ENCODE results near the gene GCAT.
A peak's percentile ranks its signal among the peaks of the same experiment; 100 is the strongest.
"Not testable (repeated sequence)": the region's sequence is repeated elsewhere in the genome, so short reads cannot be mapped to it uniquely, and the experiment has no call there.

Gene GCAT

DNA sequence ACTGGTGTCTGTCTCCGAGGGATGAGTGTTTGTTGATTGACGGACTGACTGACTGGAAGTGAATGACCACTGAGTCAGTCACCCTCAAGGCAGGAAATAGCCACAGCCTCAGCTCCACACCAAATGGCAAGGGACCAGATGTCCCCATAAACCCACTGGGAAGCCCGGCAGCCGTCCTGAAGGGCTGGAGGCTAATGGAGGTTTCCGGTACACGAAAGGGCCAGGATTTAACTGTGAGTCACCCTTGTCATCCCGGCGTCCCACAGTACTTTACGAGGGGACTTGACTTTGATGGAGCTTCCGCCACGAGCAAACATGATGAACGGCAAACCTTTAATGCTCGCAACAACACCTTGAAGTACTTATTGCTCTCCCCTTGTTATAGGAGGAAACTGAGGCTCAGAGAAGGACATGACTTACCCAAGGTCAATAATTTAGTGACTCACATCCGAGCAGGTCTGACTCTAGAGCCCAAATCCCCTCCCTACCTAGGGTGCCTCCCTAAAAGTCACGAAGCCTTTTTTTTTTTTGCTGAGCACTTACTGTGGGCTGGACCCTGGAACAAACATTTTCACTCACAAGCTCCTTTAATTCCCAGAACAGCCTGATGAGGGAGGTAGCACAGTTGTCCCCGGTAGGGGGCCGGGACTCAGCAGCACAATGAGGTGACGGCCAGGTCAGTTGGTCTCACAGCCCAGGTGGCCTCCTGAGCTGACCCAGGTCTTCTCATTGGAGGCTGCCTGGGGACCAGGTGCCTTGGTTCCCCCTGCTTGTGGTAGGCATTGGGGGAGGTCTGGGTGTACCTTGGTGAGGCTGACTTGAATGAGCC, 25.2 kb upstream of the GCAT start:
- no peak for DNase-seq

DNA sequence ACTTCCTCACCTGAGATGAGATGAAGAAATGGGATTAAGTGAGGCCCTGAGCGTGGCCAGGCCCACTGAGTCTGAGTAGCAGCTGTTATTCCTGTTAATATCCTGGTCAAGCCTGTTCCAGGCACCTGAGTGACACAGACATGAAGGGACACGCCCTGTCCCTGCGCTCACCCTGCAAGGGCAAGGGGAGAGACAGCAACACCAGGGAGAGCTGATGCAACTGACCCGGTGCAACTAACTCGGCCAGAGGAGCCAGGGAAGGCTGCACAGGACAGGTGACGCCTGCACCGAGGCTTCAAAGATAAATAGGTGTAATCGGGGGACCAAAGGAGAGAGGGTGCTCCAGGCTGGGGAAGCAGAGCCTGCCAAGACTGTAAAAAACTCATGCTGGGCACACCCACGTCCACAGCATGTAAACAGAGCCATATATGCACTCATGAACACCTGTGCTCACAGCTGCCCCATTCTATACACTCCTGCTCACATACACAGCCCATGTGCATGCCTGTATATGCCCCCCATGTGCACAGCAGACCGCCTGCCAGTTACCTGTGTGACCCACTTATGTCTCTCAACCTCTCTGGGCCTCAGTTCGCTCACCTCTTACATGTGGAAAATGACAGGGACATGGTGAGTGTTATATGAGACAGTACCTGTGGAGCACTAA, 22.8 kb upstream of the GCAT start:
- DNase-seq, result no peak

DNA sequence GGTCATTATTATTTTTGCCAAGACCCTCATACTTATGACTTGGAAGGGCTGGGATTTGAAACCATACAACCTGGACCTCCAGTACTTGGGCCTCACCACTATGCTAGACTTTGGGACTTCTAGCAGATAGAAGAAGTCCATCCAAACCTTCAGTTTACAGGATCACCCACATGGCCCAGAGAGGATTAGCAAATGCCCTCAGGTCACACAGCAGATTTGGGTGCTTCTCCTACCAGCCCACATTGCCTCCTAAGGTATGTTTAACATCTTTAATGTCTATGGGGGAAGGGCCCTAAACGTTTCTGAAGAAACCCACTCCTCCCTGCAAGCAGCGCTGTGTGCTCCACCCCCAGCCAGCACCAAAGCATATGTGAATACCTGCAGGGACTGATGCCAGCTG, 17.5 kb upstream of the GCAT start:
- DNase-seq, result no peak

DNA sequence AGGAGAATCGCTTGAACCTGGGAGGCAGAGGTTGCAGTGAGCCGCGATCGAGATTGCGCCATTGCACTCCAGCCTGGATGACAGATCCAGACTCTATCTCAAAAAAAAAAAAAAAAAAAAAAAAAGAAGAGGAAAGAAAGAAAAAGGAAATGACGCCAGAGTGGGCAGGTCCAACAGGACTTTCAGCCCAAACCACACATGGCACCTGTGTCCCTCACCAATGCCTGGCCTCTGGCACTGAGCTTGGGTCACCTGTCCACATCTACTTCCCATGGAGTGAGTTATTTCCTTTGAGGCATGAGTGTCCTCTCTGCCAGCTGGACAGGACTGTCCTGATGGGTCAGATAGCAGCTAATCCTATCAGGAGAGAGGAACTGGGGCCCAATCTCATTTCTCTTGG, 15.2 kb upstream of the GCAT start:
- no peak for DNase-seq

DNA sequence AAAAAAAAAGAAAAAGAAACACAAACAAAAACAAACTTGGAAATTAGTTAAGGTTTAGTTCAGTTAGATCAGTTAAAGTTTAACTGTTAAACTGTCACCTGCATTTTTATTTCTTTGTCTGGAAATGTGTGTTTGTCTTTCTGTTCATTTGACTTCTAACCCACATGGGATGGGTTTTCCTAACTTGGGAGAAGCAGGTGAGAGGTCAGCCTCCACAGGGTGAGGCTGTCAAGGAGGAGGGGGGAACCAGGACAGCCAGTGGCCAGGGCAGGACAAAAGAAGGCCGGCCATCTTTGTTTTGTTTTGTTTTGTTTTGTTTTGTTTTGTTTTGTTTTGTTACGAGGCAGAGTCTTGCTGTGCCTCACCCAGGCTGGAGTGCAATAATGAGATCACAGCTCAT, 13.4 kb upstream of the GCAT start:
- no peak for DNase-seq

DNA sequence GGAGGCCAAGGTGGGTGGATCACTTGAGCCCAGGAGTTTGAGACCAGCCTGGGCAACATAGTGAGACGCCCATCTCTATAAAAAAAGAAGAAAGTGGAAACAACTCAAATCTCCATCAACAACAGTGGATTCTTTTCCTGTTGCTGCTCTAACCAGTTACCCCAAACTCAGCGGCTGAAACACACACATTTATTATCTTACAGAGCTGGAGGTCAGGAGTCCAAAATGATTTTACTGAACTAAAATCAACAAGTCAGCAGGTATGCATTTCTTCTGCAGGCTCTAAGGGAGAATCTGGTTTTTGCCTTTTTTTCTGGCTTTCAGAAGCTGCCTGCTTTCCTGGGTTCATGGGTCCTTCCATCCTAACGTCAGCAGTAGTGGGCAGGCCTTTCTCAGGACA, 11.7 kb upstream of the GCAT start:
- DNase-seq, result no peak

DNA sequence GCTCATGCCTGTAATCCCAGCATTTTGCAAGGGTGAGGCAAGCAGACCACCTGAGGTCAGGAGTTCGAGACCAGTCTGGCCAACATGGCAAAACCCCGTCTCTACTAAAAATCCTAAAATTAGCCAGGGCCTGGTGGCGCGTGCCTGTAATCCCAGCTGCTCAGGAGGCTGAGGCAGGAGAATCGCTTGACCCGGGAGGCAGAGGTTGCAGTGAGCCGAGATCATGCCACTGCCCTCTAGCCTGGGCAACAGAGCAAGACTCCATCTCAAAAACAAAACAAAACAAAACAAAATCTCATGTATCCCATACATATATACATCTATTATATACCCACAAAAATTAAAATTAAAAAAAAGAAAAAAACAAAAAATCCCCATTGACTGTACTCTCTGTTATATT, 10.5 kb upstream of the GCAT start:
- DNase-seq, result not testable (repeated sequence)

DNA sequence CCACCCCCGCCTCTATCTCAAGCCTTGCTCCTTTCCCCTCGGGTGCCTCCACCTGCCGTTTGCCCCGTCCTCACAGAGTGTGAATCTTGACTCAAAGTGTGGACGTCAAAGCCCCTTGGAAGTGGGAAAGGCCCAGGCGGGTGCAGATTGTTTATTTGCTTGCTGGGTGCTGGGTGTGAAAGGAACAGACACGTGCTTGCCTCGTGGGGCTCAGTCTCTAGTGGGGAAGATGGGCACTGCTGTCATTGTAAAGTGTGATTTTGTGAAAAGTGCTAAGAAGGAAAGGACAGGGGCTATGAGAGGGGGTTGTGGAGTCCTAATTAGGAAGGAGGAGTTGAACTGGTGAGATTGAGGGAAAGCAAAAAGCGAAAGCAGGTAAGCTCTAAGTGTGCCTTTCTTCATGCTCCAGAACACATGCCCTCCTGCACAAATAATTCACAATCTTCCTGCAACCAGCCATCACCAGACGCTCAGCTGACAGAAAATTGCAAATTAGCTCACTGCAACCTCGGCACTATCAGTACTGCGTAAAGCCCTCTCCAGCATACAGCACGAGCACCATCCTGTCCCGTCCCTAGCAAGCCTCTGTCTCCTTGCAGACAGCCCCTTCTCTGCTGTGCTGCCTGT, 9.7 kb upstream of the GCAT start:
- no peak for DNase-seq

DNA sequence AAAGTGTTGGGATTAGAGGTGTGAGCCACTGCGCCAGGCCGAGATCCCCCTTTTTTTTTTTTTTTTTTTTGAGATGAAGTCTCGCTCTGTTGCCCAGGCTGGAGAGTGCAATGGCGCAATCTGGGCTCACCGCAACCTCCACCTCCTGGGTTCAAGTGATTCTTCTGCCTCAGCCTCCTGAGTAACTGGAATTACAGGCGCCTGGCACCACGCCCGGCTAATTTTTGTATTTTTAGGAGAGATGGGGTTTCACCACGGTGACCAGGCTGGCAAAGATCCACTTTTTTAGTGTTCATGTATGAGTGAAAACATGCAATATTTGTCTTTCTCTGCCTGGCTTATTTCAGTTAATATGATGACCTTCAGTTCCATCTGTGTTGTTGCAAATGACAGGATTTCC, 7.8 kb upstream of the GCAT start:
- DNase-seq, result peak; percentile 19 to 22

DNA sequence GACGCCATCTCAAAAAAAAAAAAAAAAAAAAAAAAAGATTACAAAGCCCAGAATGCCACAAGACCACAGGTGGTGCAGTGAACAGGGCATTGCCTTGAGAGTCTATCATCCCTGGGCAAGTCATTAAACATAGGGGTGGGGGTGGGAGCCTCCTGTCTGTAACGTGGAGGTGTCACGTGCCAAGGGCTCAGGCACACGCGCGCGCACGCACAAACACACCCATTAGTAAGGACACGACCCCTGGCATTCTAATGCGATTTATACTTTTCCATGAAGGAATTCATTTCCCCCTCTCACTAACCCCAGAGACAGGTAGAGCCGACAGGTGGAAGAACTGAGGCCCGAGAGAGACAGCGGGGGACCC, 5.8 kb upstream of the GCAT start:
- peak in 1 of 2 experiments; percentile 9 for DNase-seq

DNA sequence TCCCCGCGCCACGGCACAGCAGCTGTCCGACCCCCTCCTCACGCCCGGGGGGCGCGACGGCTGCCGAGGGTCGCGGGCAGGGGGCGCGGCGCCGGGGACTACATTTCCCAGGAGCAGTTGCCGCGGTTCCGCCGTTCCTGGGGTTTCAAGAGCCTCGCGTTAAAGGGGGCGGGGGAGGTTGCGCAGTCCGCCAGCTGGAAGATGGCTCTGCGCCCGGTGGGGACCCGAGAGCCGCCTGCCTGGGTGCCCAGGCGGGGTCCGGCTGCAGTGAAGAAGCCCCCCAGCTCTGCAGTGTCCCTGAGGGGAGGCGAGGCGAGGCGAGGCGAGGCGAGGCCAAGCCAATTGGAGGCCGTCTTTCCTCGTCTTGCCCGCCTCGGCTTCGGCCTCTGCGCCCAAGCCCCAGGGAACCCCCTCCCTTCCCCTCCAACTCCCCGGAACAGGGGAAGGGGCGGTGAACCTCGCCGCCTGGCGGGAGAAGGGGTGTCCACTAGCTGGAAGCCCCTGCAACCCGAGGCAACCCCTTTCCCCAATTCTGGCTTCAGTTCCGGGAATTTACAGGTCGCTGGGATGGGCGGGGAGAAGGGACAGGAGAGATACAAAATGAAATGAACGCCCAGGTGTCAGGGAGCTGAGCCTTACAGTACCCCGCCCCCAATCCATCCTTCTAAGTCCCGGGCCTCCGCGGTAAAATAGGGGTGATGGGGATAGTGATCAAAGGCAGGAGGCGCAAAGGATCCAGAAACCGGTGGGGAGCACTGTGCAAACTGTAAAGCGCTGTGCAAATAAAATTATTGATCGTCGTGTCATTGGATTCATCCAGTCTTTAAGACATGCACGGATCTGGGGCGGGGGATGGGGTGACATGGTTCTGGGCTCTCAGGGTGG, 5.2 kb upstream of the GCAT start:
- peak in 1 of 2 experiments; percentile 63 for DNase-seq

DNA sequence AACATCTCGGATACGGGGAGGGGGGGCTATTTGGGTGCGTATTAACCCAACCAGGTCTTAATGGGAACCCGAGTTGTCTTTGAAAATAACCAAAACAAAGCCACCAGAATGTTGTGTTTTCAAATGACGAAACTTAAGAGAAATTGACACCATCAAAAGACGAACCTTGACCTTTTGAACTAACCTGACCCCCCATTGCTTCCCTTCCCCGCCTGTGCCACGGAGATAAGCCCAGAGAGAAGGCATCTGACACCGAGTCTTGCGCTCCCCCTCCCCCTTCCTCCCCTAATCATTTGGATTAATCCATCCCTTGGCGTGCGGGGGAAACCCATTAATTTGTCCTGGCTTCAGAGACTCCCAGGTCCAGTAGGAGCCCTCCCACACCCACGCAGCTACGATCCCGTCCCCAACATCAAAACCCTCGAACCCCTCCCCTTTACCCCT, 4.5 kb upstream of the GCAT start:
- DNase-seq, result no peak

DNA sequence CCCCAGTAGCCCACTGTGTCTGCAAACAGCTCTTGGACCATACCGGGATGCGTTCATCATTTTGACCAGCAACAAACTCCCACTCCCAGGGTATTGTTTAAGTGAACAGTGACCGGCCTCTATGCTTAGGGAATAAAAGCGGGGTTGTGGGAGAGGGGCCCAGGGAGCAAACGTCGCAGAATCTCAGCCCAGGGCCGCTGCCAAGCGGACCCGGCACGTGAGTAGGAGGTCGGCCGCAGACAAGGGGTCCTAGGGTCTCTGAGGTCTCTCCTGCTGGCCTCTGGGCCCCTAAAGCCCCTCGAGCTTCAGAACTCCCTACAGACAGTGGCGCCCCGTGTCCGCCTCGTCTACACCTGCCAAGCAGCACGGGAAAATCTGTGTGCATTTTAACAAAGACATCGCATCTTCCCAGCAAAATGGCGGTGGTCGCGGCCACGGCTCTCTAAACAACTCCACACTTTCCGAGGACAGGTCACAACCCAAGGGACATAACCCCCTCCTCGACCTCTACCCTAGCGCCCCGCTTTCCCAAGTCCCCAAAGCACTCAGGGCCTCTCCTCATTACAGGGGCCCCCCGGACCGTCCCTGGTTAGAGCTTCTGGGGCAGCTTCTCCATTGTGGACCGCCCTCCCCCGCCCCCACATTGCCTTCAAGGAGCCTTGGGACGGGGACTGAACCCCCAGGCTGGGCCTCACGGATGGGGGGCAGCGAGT, 3.9 kb upstream of the GCAT start:
- no peak for DNase-seq

DNA sequence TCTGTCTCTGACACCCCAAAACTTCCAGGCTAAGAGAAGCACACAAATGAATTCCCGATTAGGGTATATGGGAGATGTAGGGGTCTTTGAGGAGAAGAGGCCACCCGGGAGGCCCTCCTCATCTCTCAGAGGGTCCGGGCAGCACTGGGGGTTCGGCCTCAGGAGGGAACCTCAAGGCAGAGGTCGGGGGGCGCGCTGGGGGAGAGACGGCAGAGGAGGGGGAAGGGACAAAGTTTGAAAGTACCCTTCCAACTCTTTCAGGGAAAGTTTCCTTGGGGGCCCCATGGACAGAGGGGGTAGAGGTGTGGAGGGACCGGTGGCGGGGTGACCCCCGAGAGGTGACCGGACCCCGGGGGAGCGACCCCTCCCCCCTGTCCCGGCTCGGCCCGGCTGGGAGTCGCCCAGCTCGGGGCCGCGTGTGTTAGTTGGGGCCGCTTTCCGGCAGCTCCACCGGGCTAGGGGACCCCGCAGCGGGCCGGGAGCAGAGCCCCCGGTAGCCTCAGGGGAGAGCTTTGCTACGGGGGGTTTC, 3.3 kb upstream of the GCAT start:
- no peak for DNase-seq

DNA sequence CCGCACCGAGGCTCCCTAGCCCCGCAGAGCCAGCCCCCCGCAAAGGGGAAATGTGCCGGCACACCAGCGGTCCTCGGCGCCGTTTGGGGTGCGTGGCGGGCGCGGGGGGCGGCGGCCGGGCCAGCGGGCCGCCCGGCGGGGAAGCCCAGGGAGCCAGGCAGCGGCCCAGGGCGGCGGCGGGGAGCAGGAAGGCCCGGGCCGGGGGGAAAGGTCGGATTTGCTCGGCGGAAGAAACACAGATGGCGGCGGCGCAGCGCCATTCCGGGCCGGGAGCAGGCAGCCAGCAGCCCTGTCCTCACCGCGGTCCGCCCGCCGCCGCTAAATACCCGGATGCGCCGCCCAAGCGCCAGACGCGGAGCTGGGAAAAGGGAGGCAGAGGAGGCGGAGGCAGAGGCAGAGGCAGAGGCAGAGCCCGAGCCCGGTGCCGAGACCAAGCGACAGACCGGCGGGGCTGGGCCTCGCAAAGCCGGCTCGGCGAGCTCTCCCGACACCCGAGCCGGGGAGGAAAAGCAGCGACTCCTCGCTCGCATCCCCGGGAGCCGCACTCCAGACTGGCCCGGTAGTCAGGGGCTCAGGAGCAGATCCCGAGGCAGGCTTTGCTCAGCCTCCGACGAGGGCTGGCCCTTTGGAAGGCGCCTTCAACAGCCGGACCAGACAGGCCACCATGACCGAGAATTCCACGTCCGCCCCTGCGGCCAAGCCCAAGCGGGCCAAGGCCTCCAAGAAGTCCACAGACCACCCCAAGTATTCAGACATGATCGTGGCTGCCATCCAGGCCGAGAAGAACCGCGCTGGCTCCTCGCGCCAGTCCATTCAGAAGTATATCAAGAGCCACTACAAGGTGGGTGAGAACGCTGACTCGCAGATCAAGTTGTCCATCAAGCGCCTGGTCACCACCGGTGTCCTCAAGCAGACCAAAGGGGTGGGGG, 2.6 kb upstream of the GCAT start:
- DNase-seq, result peak; percentile 57 to 88

DNA sequence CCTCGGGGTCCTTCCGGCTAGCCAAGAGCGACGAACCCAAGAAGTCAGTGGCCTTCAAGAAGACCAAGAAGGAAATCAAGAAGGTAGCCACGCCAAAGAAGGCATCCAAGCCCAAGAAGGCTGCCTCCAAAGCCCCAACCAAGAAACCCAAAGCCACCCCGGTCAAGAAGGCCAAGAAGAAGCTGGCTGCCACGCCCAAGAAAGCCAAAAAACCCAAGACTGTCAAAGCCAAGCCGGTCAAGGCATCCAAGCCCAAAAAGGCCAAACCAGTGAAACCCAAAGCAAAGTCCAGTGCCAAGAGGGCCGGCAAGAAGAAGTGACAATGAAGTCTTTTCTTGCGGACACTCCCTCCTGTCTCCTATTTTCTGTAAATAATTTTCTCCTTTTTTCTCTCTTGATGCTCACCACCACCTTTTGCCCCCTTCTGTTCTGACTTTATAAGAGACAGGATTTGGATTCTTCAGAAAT, 1.9 kb upstream of the GCAT start:
- DNase-seq, result no peak

DNA sequence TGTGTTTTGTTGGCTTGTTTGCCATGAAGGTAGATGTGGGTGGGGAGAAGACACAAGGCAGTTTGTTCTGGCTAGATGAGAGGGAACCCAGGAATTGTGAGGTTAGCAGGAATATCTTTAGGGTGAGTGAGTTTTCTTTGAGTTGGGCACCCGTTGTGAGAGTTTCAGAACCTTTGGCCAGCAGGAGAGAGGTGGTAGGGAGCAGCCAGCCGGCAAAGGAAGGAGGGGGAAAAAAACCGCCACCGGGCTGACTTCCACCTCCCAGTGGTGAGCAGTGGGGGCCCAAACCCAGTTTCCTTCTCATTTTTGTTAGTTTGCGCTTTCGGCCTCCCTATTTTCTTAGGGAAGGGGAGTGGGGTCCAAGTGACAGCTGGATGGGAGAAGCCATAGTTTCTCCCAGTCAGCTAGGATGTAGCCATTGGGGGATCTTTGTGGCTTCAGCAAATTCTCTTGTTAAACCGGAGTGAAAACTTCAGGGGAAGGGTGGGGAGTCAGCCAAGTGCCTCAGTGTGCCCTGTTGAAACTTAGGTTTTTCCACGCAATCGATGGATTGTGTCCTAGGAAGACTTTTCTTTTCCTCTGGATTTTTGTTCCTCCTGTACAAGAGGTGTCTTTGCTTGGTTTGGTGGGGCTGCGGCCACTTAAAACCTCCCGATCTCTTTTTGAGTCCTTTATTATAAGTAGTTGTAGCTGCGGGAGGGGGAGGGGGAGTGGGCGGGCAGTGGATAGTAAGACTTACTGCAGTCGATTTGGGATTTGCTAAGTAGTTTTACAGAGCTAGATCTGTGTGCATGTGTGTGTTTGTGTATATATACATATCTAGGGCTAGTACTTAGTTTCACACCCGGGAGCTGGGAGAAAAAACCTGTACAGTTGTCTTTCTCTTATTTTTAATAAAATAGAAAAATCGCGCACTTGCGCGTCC, 1.1 kb upstream of the GCAT start:
- DNase-seq, result no peak

DNA sequence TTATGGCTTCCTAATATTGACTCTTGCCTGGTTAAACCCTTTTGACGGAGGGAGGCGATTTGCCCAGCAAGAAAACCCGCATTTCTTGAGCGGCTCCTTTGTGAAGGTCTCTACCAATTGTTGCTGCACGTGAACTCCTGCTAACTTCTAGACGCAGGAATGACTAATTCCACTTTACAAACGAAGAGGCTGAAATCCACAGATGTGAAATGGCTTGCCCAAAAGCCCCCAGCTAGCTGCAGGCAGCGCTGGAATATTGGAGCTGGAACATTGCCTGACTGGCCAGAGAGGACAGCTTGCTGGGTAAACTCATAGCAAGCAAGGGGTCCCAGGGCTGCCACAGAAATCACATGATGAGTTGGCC, 542 bp downstream of the GCAT start:
- DNase-seq, result no peak

DNA sequence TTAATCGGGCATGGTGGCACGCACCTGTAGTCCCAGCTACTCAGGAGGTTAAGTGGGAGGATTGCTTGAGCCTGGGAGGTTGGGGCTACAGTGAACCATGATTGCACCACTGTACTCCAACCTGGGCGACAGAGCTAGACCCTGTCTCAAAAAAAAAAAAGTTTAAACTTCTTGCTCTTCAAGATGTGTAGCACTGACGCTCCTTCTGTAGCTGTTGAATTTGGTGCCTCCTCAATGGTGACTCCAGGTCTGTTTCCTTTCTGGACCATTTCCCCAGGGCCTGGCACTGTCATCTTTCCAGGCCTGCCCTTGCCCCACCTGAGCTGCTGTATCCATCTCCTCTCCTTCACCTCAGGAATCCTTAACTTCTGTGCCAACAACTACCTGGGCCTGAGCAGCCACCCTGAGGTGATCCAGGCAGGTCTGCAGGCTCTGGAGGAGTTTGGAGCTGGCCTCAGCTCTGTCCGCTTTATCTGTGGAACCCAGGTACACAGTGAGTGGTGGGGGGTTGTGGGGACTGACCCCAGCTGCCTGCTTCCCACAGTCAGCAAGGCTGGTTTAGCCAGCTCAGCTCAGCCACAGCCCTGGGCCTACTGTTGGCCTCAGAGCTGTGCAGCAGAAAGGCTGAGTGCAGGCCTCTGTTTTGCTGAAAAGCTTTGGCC, 2.1 kb downstream of the GCAT start:
- no peak for DNase-seq

Measured in NCI-H446 (cell line).